ENCODE data around the gene COL11A2. TPM values are rescaled to one million over a fixed set of nuclear protein-coding genes. Genes with fewer than 3 reads are reported as not detected.

COL11A2 gene
- total RNA-seq, 1 donor from 2014 or later = 0.11 TPM

GRCh38 chr6:33166811-33167210 is 25.5 kb downstream of the COL11A2 start:
- Histone ChIP-seq H3K4me3 (no peak overlapping the region), H3K36me3 (no peaks in the 10 kb centered on the region), H3K27me3 (no peaks in the 10 kb centered on the region), H3K27ac (no peak overlapping the region), H3K4me1 (no peaks in the 10 kb centered on the region), H3K9me3 (no peaks in the 10 kb centered on the region)
- DNase-seq (ENCODE audit: low spot score in 2 of 2) = no peak
- intact Hi-C loops (cut with DNase I) = no loop called here
- TF ChIP-seq CTCF (IDR thresholded peaks at IDR 0.05) = no peak

GRCh38 chr6:33166363-33166762 is 25.9 kb downstream of the COL11A2 start:
- Histone ChIP-seq H3K9me3 (no peaks in the 10 kb centered on the region), H3K27ac (no peak overlapping the region), H3K4me3 (no peak overlapping the region), H3K27me3 (no peaks in the 10 kb centered on the region), H3K36me3 (no peaks in the 10 kb centered on the region), H3K4me1 (no peaks in the 10 kb centered on the region)
- no peak for DNase-seq (ENCODE audit: low spot score in 2 of 2)
- no peak for TF ChIP-seq CTCF (IDR thresholded peaks at IDR 0.05)
- intact Hi-C loops (cut with DNase I) = no loop called here

GRCh38 chr6:33165581-33166258 is 26.5 kb downstream of the COL11A2 start:
- peaks cover 4% of the 10 kb centered on the region in 2 donors for H3K4me1 ChIP-seq
- no peaks in the 10 kb centered on the region for H3K36me3 ChIP-seq
- no peaks in the 10 kb centered on the region for H3K9me3 ChIP-seq
- H3K27ac ChIP-seq = no peak overlapping the region
- no peak overlapping the region for H3K4me3 ChIP-seq
- H3K27me3 ChIP-seq = no peaks in the 10 kb centered on the region
- no peak for DNase-seq (ENCODE audit: low spot score in 2 of 2)
- intact Hi-C loops (cut with DNase I) = no loop called here
- no peak for TF ChIP-seq CTCF (IDR thresholded peaks at IDR 0.05)

GRCh38 chr6:33164665-33165373 is 27.4 kb downstream of the COL11A2 start:
- Histone ChIP-seq H3K36me3 (no peaks in the 10 kb centered on the region), H3K9me3 (no peaks in the 10 kb centered on the region), H3K27ac (no peak overlapping the region), H3K4me1 (peaks cover 4% of the 10 kb centered on the region in 2 donors), H3K27me3 (no peaks in the 10 kb centered on the region), H3K4me3 (no peak overlapping the region)
- no peak for TF ChIP-seq CTCF (IDR thresholded peaks at IDR 0.05)
- no peak for DNase-seq (ENCODE audit: low spot score in 2 of 2)
- intact Hi-C loops (cut with DNase I) = no loop called here

- intact Hi-C loops (cut with DNase I) = no loop called here
- Histone ChIP-seq H3K4me3 (no peak overlapping the region), H3K9me3 (no peaks in the 10 kb centered on the region), H3K27me3 (no peaks in the 10 kb centered on the region), H3K36me3 (no peaks in the 10 kb centered on the region), H3K27ac (no peak overlapping the region), H3K4me1 (peaks cover 4% of the 10 kb centered on the region in 2 donors)
- DNase-seq (ENCODE audit: low spot score in 2 of 2) = no peak
- TF ChIP-seq CTCF (IDR thresholded peaks at IDR 0.05) = no peak
These were observed 28.1 kb downstream of the COL11A2 start for GRCh38 chr6:33164176-33164575.

All from ascending aorta (tissue), 2 donors.